Brain microvascular endothelial cell (primary cell): ENCODE results near the gene DUOX1.
"Not testable (repeated sequence)": the region's sequence is repeated elsewhere in the genome, so short reads cannot be mapped to it uniquely, and the experiment has no call there.

ENCODE experiments used
- DNase-seq: peaks from one replicate; pipeline ENCODE4 v3.0.0-alpha.2; 2020
- H3K27ac ChIP-seq: fragments of 250-450 bp; sonication (Bioruptor Pico); 2 replicates; pipeline ENCODE4 v1.5.1; 2020; ENCODE audit warnings: mild to moderate bottlenecking, moderate library complexity
- H3K27me3 ChIP-seq: fragments of 250-450 bp; sonication (Bioruptor Pico); replicated peaks from 2 replicates; pipeline ENCODE4 v1.5.1; 2020; ENCODE audit warnings: mild to moderate bottlenecking
- H3K36me3 ChIP-seq: fragments of 250-450 bp; sonication (Bioruptor Pico); replicated peaks from 2 replicates; pipeline ENCODE4 v1.5.1; 2020; ENCODE audit warnings: mild to moderate bottlenecking
- H3K4me3 ChIP-seq: 2 replicates; pipeline ENCODE4 v1.5.1; 2011; ENCODE audit warnings: low read depth, mild to moderate bottlenecking, control low read depth, low read length, moderate library complexity
- in situ Hi-C: cut with HindIII; loops from 2 replicates; pipeline ENCODE4 v1.10.0; 2017; ENCODE audit warnings: low sequenced_read_pairs, low pct_ligation_motif_present
- TF ChIP-seq, protein P1 (sequence below): IDR thresholded peaks from 2 replicates; pipeline ENCODE4 v1.5.1; 2011; ENCODE audit warnings: low read depth, mild to moderate bottlenecking, moderate library complexity, low read length, control low read depth, inconsistent platforms; ENCODE audit errors: missing control alignments

DUOX1 gene

DNA sequence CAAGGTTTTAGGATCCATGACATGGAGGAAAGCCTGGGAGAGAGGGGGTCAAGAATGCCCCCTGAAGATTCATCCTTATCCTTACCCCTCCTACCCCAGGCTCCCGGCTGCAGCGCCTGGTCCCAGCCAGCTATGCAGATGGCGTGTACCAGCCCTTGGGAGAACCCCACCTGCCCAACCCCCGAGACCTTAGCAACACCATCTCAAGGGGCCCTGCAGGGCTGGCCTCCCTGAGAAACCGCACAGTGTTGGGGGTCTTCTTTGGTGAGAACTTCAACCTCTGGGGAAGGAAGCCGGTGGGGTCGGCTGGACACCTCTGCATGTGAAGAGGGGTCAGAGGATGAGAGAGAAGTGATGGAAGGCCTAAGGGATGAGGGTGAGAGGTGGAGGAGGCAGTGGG is 4.3 kb downstream of the DUOX1 start:
- Histone ChIP-seq H3K36me3 (no peaks in the 10 kb centered on the region), H3K4me3 (no peak overlapping the region), H3K27ac (no peak overlapping the region), H3K27me3 (peaks cover 55% of the 10 kb centered on the region)
- TF ChIP-seq, protein P1, sequence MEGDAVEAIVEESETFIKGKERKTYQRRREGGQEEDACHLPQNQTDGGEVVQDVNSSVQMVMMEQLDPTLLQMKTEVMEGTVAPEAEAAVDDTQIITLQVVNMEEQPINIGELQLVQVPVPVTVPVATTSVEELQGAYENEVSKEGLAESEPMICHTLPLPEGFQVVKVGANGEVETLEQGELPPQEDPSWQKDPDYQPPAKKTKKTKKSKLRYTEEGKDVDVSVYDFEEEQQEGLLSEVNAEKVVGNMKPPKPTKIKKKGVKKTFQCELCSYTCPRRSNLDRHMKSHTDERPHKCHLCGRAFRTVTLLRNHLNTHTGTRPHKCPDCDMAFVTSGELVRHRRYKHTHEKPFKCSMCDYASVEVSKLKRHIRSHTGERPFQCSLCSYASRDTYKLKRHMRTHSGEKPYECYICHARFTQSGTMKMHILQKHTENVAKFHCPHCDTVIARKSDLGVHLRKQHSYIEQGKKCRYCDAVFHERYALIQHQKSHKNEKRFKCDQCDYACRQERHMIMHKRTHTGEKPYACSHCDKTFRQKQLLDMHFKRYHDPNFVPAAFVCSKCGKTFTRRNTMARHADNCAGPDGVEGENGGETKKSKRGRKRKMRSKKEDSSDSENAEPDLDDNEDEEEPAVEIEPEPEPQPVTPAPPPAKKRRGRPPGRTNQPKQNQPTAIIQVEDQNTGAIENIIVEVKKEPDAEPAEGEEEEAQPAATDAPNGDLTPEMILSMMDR = no peak
- DNase-seq = no peak
- in situ Hi-C loops = no loop called here

DNA sequence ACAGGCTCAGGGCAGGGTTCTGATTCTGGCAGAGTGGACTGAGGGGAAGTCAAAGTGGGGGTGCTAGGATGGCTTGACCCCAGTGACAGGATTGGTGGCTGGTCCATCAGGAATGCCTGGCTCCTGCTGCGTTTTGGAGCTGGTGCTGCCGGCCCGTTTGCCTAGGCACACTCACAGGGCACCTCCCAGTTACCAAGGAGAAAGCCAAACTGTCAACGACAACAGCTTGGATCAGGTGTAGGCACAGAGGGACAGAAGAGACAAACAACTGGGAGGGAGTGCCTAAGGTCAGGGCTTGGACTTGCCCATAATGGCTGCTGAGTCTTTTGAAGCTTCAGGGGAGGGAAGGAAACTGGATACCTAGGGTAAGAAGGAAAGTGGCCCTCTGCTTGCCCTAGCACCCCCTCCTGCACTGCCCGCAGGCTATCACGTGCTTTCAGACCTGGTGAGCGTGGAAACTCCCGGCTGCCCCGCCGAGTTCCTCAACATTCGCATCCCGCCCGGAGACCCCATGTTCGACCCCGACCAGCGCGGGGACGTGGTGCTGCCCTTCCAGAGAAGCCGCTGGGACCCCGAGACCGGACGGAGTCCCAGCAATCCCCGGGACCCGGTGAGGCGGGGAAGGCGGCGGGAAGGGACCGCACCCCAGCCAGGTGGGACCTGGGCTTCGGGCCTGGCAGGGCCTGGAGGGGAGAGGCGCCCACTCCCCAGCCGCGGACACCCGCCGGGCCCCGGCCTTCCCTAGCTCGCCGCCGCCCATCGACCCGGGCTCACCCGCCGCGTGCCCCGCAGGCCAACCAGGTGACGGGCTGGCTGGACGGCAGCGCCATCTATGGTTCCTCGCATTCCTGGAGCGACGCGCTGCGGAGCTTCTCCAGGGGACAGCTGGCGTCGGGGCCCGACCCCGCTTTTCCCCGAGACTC is 5.1 kb downstream of the DUOX1 start:
- in situ Hi-C loops = no loop called here
- Histone ChIP-seq H3K4me3 (no peak overlapping the region), H3K27me3 (peaks cover 46% of the 10 kb centered on the region), H3K36me3 (no peaks in the 10 kb centered on the region), H3K27ac (no peak overlapping the region)
- TF ChIP-seq, protein P1 = peak; percentile 9
- DNase-seq = no peak

DNA sequence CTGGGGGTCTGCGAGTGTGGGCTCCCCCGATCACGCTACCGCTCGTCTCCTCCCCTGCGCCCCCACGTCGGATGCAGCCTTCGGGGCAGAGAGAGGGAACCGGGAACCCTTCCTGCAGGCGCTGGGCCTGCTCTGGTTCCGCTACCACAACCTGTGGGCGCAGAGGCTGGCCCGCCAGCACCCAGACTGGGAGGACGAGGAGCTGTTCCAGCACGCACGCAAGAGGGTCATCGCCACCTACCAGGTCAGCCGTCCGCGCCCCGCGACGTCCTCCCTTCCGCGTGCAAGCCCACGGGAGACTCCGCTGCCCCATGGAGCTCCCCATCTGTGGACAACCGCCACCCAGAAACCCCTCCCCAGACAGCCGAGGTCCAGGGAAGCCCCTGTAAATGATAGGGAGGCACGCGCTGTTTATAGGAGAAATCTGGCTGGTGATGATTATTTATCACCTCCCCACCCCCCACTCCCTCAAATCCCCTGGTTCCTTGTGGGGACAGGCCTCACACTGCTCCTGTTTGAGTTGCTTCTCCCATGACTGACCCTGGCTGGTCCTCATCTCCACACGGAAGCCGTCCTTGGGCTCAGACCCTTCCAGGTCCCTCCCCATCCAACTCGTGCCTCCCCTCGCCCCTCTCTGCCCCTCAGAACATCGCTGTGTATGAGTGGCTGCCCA is 6.0 kb downstream of the DUOX1 start:
- H3K27ac ChIP-seq, H3K4me3 ChIP-seq, H3K36me3 ChIP-seq, in situ Hi-C loops, DNase-seq: not testable (repeated sequence)
- peaks cover 37% of the 10 kb centered on the region for H3K27me3 ChIP-seq

DNA sequence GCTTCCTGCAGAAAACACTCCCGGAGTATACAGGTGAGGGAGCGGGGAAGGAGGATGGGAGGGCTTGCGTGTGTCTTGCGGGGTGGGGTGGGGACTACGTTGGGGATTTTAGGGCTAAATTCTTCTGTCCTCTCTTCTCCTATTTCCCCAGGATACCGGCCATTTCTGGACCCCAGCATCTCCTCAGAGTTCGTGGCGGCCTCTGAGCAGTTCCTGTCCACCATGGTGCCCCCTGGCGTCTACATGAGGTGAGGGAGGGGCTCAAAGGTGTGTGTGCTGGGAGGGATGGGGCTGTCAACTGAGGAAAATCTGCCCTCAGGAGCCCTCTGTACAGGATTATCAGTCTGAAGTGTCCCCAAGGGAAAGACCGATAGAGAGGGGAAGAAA is 6.6 kb downstream of the DUOX1 start:
- Histone ChIP-seq H3K36me3 (no peaks in the 10 kb centered on the region), H3K27me3 (peaks cover 31% of the 10 kb centered on the region), H3K27ac (no peak overlapping the region), H3K4me3 (no peak overlapping the region)
- in situ Hi-C loops = no loop called here
- TF ChIP-seq, protein P1 = peak; percentile 66
- no peak for DNase-seq

DNA sequence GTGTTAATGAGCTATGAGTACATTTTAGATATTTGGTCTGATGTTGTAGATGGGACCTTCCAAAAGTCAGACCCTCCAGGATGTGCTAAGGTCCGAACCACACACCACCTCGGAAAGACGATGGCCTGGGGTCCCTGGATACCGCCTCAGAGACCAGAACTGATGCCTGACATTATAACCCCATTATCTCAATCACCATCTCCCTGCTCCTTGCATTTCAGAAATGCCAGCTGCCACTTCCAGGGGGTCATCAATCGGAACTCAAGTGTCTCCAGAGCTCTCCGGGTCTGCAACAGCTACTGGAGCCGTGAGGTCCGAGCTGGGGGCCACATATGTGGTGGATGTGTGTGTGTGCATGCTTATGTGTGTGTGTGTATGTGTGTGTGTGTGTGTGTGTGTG is 7.9 kb downstream of the DUOX1 start:
- no peak overlapping the region for H3K27ac ChIP-seq
- no peaks in the 10 kb centered on the region for H3K36me3 ChIP-seq
- in situ Hi-C loops = no loop called here
- H3K4me3 ChIP-seq = no peak overlapping the region
- DNase-seq = no peak
- TF ChIP-seq, protein P1 = no peak
- peaks cover 31% of the 10 kb centered on the region for H3K27me3 ChIP-seq

DNA sequence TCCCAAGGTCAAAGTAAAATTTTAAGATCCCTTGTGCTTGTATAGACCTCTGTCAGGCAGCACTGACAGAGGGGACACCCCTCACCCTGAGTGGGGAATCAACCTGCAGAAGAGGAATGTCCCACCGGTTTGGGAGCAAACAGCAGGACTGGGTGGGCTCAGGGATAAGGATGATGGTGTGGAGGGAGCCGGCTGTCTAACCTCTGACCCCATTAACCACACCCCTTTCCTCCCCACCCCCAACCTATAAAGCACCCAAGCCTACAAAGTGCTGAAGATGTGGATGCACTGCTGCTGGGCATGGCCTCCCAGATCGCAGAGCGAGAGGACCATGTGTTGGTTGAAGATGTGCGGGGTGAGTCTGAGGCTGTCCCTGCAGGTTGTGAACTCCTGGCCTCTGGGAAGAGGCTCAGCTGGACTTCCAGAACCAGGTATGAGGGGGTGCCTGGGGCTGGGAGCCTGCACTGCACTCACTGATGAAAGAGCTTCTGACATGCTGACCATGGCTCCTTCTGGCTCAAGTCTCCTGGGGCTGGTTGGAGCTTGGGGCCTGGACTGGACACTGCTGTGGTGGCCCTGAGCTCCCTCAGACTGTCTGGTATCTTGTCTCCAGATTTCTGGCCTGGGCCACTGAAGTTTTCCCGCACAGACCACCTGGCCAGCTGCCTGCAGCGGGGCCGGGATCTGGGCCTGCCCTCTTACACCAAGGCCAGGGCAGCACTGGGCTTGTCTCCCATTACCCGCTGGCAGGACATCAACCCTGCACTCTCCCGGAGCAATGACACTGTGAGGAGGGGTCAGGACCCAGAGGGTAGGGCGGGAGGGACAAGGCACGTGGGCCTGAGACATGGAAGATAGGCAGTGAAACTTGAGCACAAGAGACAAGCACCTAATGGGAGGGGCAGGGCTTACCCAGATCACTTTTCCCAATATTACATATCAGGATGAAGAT is 9.3 kb downstream of the DUOX1 start:
- H3K27ac ChIP-seq = no peak overlapping the region
- in situ Hi-C loops = no loop called here
- no peak for DNase-seq
- peaks cover 20% of the 10 kb centered on the region for H3K27me3 ChIP-seq
- H3K4me3 ChIP-seq = no peak overlapping the region
- no peaks in the 10 kb centered on the region for H3K36me3 ChIP-seq
- TF ChIP-seq, protein P1 = no peak
